Cardiac muscle cell (in vitro differentiated cells and primary cell): ENCODE data around the gene LHX8. TPM values are rescaled to one million over a fixed set of nuclear protein-coding genes. Genes with fewer than 3 reads are reported as not detected.
"Not testable (repeated sequence)": the region's sequence is repeated elsewhere in the genome, so short reads cannot be mapped to it uniquely, and the experiment has no call there.

Source experiments
- DNase-seq, 2 donors: peaks; one replicate each; pipeline versions ENCODE4 v3.0.0 to v3.0.0-alpha.2; 2010 to 2017; ENCODE audit warnings: low read depth in 1 of 2, low spot score in 1 of 2
- H3K27ac ChIP-seq: fragments of 200-600 bp; sonication (generic); 2 replicates; pipeline ENCODE4 v1.5.1; 2016
- H3K27me3 ChIP-seq: fragments of 200-600 bp; sonication (generic); 2 replicates; pipeline ENCODE4 v1.6.0; 2016; ENCODE audit warnings: control low read depth
- H3K36me3 ChIP-seq: fragments of 200-600 bp; sonication (generic); 2 replicates; pipeline ENCODE4 v1.5.1; 2016; ENCODE audit warnings: control low read depth
- H3K4me1 ChIP-seq: fragments of 200-600 bp; sonication (generic); 2 replicates; pipeline ENCODE4 v1.8.1; 2017; ENCODE audit warnings: low read depth, mild to moderate bottlenecking, mixed run types
- H3K4me3 ChIP-seq: fragments of 200-600 bp; sonication (generic); 2 replicates; pipeline ENCODE4 v1.5.1; 2016; ENCODE audit warnings: mild to moderate bottlenecking
- H3K9me3 ChIP-seq: fragments of 200-600 bp; sonication (generic); 2 replicates; pipeline ENCODE4 v1.5.1; 2017; ENCODE audit warnings: low read depth, mild to moderate bottlenecking, control low read depth
- polyA plus RNA-seq: library from polyadenylated mRNA; unstranded; fragments of >200 nt; fragmentation: Nextera tagmentation; extraction: Ambion mirVana; gene quantifications from 2 replicates; pipeline ENCODE4 v1.2.1, GENCODE V29; 2016
- total RNA-seq: library from RNA; depleted of rRNA; stranded (reverse); fragments of >200 nt; gene quantifications from 2 replicates; pipeline ENCODE4 v1.2.3, GENCODE V29; 2016
- TF ChIP-seq, protein P1 (sequence below): IDR thresholded peaks from 2 replicates; pipeline ENCODE4 v1.5.1; 2012; ENCODE audit warnings: low read depth, mild to moderate bottlenecking, low read length

Gene LHX8
- total and polyA plus RNA-seq, 2 experiments from 2014 or later = 0.18 to 1.9 TPM

DNA sequence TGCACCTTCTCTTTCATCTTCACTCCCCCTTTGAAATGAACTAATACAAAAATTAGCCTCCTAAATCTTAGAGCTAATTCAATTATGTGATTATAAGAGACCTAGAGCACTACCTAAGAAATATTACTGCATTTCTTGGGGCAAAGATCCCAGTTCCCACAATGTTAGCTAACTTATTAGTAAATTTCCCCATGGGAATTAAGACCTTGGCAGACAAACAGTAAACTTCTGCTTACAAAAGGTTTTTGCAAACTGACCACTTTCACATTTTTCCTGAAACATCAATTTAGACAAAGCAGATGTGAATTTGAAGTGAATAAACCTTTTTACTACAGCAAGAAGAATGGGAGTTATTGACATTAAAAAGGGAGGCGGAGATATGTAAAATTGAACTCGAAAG lies 34.6 kb upstream of the LHX8 start:
- Histone ChIP-seq H3K9me3 (no peaks in the 10 kb centered on the region), H3K36me3 (no peaks in the 10 kb centered on the region), H3K4me1 (no peaks in the 10 kb centered on the region), H3K4me3 (no peak overlapping the region), H3K27ac (no peak overlapping the region), H3K27me3 (no peaks in the 10 kb centered on the region)
- TF ChIP-seq, protein P1, sequence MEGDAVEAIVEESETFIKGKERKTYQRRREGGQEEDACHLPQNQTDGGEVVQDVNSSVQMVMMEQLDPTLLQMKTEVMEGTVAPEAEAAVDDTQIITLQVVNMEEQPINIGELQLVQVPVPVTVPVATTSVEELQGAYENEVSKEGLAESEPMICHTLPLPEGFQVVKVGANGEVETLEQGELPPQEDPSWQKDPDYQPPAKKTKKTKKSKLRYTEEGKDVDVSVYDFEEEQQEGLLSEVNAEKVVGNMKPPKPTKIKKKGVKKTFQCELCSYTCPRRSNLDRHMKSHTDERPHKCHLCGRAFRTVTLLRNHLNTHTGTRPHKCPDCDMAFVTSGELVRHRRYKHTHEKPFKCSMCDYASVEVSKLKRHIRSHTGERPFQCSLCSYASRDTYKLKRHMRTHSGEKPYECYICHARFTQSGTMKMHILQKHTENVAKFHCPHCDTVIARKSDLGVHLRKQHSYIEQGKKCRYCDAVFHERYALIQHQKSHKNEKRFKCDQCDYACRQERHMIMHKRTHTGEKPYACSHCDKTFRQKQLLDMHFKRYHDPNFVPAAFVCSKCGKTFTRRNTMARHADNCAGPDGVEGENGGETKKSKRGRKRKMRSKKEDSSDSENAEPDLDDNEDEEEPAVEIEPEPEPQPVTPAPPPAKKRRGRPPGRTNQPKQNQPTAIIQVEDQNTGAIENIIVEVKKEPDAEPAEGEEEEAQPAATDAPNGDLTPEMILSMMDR = no peak
- no peak for DNase-seq

DNA sequence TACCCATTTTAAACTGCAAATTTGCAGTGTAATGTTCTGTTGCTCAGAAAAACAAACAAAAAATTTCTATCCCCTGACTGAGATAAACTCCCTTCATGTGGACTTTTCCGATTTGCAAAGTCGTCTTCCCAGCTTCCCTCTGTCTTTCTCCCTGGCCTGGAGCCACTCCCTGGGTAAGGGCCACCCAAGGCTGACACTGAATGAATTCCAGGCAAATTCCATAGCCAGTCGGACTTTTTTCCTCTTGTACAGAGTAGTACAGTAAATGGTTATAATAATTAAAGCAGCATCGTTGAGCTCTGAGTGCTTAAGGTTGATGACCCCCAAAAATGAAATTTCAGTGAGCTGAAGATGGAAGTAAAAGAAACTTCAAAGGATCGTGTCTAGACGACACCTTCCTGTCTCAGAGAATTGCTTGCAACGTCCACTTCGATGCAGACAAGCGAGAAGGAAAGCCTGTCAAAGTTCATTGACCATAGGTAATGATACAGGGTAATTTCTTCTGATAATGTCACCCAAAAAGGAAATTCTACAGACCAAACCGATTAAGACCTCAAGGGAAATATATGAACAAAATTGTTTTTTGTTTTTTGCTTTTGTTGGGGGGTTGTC lies 33.6 kb upstream of the LHX8 start:
- TF ChIP-seq, protein P1 = no peak
- Histone ChIP-seq H3K4me3 (no peak overlapping the region), H3K4me1 (no peaks in the 10 kb centered on the region), H3K9me3 (no peaks in the 10 kb centered on the region), H3K36me3 (no peaks in the 10 kb centered on the region), H3K27me3 (no peaks in the 10 kb centered on the region), H3K27ac (no peak overlapping the region)
- no peak for DNase-seq

DNA sequence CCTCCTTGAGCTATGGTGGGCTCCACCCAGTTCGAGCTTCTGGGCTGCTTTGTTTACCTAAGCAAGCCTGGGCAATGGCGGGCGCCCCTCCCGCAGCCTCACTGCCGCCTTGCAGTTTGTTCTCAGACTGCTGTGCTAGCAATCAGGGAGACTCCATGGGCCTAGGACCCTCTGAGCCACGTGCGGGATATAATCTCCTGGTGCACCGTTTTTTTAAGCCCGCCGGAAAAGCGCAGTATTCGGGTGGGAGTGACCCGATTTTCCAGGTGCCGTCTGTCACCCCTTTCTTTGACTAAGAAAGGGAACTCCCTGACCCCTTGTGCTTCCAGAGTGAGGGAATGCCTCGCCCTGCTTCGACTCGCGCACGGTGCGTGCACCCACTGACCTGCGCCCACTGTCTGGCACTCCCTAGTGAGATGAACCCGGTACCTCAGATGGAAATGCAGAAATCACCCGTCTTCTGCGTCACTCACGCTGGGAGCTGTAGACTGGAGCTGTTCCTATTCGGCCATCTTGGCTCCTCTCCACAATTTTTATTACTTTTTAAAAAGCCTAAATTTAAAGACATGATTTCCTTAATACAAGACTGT lies 21.7 kb upstream of the LHX8 start:
- not testable (repeated sequence) for H3K9me3 ChIP-seq, H3K27me3 ChIP-seq, H3K36me3 ChIP-seq, DNase-seq, H3K4me1 ChIP-seq, H3K4me3 ChIP-seq, H3K27ac ChIP-seq

- DNase-seq = no peak
- no peak overlapping the region for H3K4me3 ChIP-seq
- TF ChIP-seq, protein P1 = no peak
- H3K27ac ChIP-seq = no peak overlapping the region
- H3K36me3 ChIP-seq = no peaks in the 10 kb centered on the region
- H3K9me3 ChIP-seq = no peaks in the 10 kb centered on the region
- no peaks in the 10 kb centered on the region for H3K4me1 ChIP-seq
- no peaks in the 10 kb centered on the region for H3K27me3 ChIP-seq
Measured at GRCh38 chr1:75115654-75116053, 18.5 kb upstream of the LHX8 start.

DNA sequence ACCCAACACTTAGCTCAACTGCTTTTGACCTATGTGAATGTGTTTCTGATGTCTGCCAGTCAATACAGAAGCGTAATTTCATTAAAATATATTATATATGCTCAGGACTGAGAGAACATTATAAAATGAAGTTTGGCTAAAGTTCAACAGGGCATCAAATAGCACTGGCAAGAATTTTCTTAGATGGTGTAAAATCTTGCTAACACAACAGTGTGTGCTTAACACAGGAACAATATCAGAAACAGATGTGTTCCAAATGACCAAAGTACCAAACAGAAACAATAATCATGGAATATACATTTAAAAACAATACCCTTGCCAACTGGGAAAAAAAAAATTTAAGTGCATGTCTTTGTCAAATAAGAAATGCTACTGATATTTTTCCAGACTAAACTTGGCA lies 10.4 kb upstream of the LHX8 start:
- TF ChIP-seq, protein P1 = no peak
- Histone ChIP-seq H3K4me1 (no peaks in the 10 kb centered on the region), H3K27me3 (peaks cover 24% of the 10 kb centered on the region)

GRCh38 chr1:75124510-75124909 lies 9.7 kb upstream of the LHX8 start:
- no peak for DNase-seq
- Histone ChIP-seq H3K27ac (no peak overlapping the region), H3K4me3 (no peak overlapping the region), H3K27me3 (peaks cover 32% of the 10 kb centered on the region), H3K36me3 (no peaks in the 10 kb centered on the region), H3K9me3 (no peaks in the 10 kb centered on the region), H3K4me1 (no peaks in the 10 kb centered on the region)
- TF ChIP-seq, protein P1 = no peak

More for the DNA sequence above, 10.4 kb upstream of the LHX8 start:
- H3K27ac ChIP-seq = no peak overlapping the region
- no peak overlapping the region for H3K4me3 ChIP-seq
- no peaks in the 10 kb centered on the region for H3K9me3 ChIP-seq
- H3K36me3 ChIP-seq = no peaks in the 10 kb centered on the region
- no peak for DNase-seq
